MM.1S (cell line): ENCODE data around the gene NEK8.

Experiments used
- CTCF ChIP-seq: fragments of 300-600 bp; sonication (generic); IDR thresholded peaks from 2 replicates; pipeline ENCODE4 v1.5.1; 2016; ENCODE audit warnings: antibody characterized with exemption, low read length, mixed read lengths
- EZH2 ChIP-seq: fragments of 300-600 bp; sonication (generic); optimal IDR thresholded peaks from 2 replicates; pipeline ENCODE3; 2017; ENCODE audit warnings: low read depth, mild to moderate bottlenecking, antibody characterized with exemption, low read length, mixed read lengths

GRCh38 chr17:28710861-28711722 lies 17.5 kb upstream of the NEK8 start:
- TF ChIP-seq EZH2 = no peak
- TF ChIP-seq CTCF = no peak
